ENCODE results near the gene TMEM217. TPM values are rescaled to one million over a fixed set of nuclear protein-coding genes. Genes with fewer than 3 reads are reported as not detected.
A peak's percentile ranks its signal among the peaks of the same experiment; 100 is the strongest.

Gene TMEM217
- total RNA-seq, 1 experiment from 2014 or later, result 2.4 TPM

DNA sequence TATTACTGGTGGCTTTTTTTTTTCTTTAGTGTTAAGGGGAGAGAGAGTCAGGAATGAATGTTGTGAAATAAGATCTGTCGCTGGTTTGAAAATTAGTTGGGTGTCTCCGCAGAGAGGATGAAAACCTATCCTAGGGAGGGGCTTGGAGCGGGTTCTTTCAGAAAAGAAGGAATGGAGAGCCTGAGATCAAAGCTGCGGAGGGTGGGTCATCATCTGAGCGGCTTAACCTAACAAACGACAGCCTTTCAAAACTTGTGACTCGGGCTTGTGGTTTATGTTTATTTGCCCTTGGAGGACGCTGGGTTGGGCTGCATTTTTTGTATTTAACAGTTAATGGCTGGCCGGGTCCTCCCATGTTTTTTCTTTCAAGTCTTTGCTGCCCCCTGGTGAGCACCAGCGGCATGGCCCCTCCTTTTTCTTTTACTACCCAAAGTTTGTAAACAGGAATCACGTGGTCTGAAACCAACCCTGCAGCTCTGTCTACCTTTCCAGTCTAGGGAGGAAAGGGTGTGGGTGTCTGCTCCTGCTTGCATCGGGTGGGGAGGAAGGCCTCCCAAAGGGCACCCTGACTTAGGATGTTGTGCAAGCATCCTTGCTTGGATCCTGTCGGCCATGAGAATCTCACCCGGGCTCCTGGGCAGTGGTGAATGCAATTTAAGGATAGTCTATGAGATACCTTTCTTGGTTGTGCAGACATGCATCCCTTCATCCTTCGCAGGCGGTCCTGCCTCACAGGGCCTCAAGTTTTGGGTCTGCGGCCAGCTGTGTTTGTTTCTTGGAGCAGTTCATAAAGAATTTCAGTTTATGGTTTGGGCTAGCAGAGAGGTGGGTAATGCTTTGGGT is 85.8 kb downstream of the TMEM217 start:
- CTCF ChIA-PET, result interaction anchor here (0.6 to 1.3 kb wide), 6 partner anchors 35 to 557 kb away, joined by 3 to 8 read pairs (median 3); no protein-coding TSS in a partner anchor
- POLR2A ChIA-PET (ENCODE audit: unreplicated experiment), result interaction anchor here (0.6 to 0.8 kb wide), 6 partner anchors 30 to 906 kb away, joined by 3 to 11 read pairs (median 5); no protein-coding TSS in a partner anchor
- TF ChIP-seq CTCF (conservative IDR thresholded peaks at IDR 0.05; ENCODE audit: low read depth, low read length), result peak; percentile 95
- TF ChIP-seq EZH2phosphoT487 (IDR thresholded peaks at IDR 0.05; ENCODE audit: borderline replicate concordance, low read length), result no peak
- Histone ChIP-seq H3K36me3 (ENCODE audit: low read depth, low read length) (peaks cover 39% of the 10 kb centered on the region), H3K27ac (ENCODE audit: low read length) (peak overlapping the region; percentile 78), H3K9ac (ENCODE audit: low read length) (peak overlapping the region; percentile 98), H3F3A (ENCODE audit: low read length, unreplicated experiment) (no peaks in the 10 kb centered on the region), H3K79me2 (ENCODE audit: low read length) (peaks cover 35% of the 10 kb centered on the region), H3K4me1 (ENCODE audit: insufficient read depth, low read length) (peaks cover 13% of the 10 kb centered on the region), H3K4me3 (ENCODE audit: low read length) (peak overlapping the region; percentile 80), H3K27me3 (ENCODE audit: low read length) (no peaks in the 10 kb centered on the region), H3K9me3 (ENCODE audit: low read length) (no peaks in the 10 kb centered on the region), H2AFZ (ENCODE audit: low read length) (no peak overlapping the region), H3K4me2 (ENCODE audit: low read length) (peak overlapping the region; percentile 89), H3K9me2 (replicated peaks; ENCODE audit: low read length) (no peaks in the 10 kb centered on the region), H4K20me1 (ENCODE audit: low read length) (peaks cover 45% of the 10 kb centered on the region)
- peak; percentile 41 for ATAC-seq
- BruUV-seq (replicated peaks), result no TSS peak
- DNase-seq, result peak; percentile 98
- intact Hi-C loops (cut with micrococcal nuclease), result loop anchor here (1.0 to 2.0 kb wide), 6 partner anchors 39 to 154 kb away; no protein-coding TSS in a partner anchor

- H3K9ac ChIP-seq (ENCODE audit: low read length), result peak overlapping the region; percentile 98
- H2AFZ ChIP-seq (ENCODE audit: low read length), result no peak overlapping the region
- H3K36me3 ChIP-seq (ENCODE audit: low read depth, low read length), result peaks cover 39% of the 10 kb centered on the region
- H3K9me2 ChIP-seq (replicated peaks; ENCODE audit: low read length), result no peaks in the 10 kb centered on the region
- H3K27me3 ChIP-seq (ENCODE audit: low read length), result no peaks in the 10 kb centered on the region
- no peaks in the 10 kb centered on the region for H3K9me3 ChIP-seq (ENCODE audit: low read length)
- TF ChIP-seq CTCF (conservative IDR thresholded peaks at IDR 0.05; ENCODE audit: low read depth, low read length), result no peak
- no peak for TF ChIP-seq EZH2 (IDR thresholded peaks at IDR 0.05; ENCODE audit: low read length, unreplicated experiment)
- TF ChIP-seq EZH2phosphoT487 (IDR thresholded peaks at IDR 0.05; ENCODE audit: borderline replicate concordance, low read length), result no peak
- BruUV-seq (replicated peaks), result TSS peak; percentile 96
- H3K79me2 ChIP-seq (ENCODE audit: low read length), result peaks cover 35% of the 10 kb centered on the region
- H3K4me1 ChIP-seq (ENCODE audit: insufficient read depth, low read length), result peaks cover 13% of the 10 kb centered on the region
- intact Hi-C loops (cut with micrococcal nuclease), result no loop called here
- no peaks in the 10 kb centered on the region for H3F3A ChIP-seq (ENCODE audit: low read length, unreplicated experiment)
- H3K27ac ChIP-seq (ENCODE audit: low read length), result peak overlapping the region; percentile 78
- peaks cover 45% of the 10 kb centered on the region for H4K20me1 ChIP-seq (ENCODE audit: low read length)
- ChIA-PET POLR2A (ENCODE audit: unreplicated experiment) (interaction anchor here (0.5 to 0.8 kb wide), 9 partner anchors 29 to 906 kb away, joined by 3 to 17 read pairs (median 4); no protein-coding TSS in a partner anchor), CTCF (interaction anchor here (0.5 to 1.3 kb wide), 9 partner anchors 34 to 556 kb away, joined by 3 to 9 read pairs (median 3); no protein-coding TSS in a partner anchor)
- no peak for ATAC-seq
- DNase-seq, result peak; percentile 34
- peak overlapping the region; percentile 89 for H3K4me2 ChIP-seq (ENCODE audit: low read length)
- H3K4me3 ChIP-seq (ENCODE audit: low read length), result peak overlapping the region; percentile 80
These were observed 86.6 kb downstream of the TMEM217 start for GRCh38 chr6:37171201-37171969.
